Transverse colon (tissue), 4 donors: ENCODE data around the gene HIP1R. TPM values are rescaled to one million over a fixed set of nuclear protein-coding genes. Genes with fewer than 3 reads are reported as not detected.
"Not testable (repeated sequence)": the region's sequence is repeated elsewhere in the genome, so short reads cannot be mapped to it uniquely, and the experiment has no call there.

Experiments
- DNase-seq: peaks from one replicate; pipeline ENCODE4 v3.0.0-alpha.2; 2019
- H3K27ac ChIP-seq, 4 donors: fragments of 200-600 bp; sonication (generic); 2 replicates each; pipeline ENCODE4 v1.5.1; 2016 to 2018; ENCODE audit warnings: inconsistent platforms in 4 of 4
- H3K27me3 ChIP-seq: fragments of 200-600 bp; sonication (generic); 2 replicates; pipeline ENCODE4 v1.5.1; 2017; ENCODE audit warnings: inconsistent platforms
- H3K36me3 ChIP-seq, 4 donors: fragments of 200-600 bp; sonication (generic); 2 replicates each; pipeline ENCODE4 v1.5.1; 2017 to 2019; ENCODE audit warnings: inconsistent platforms in 4 of 4
- H3K4me1 ChIP-seq, 4 donors: fragments of 200-600 bp; sonication (generic); 2 replicates each; pipeline ENCODE4 v1.5.1; 2017 to 2020; ENCODE audit warnings: inconsistent platforms in 4 of 4
- H3K4me3 ChIP-seq, 4 donors: fragments of 200-600 bp; sonication (generic); 1 replicate in 1 of 4; 2 replicates in 3 of 4; pipeline versions ENCODE4 v1.5.1 to v1.6.1; 2017 to 2019; ENCODE audit warnings: inconsistent platforms in 4 of 4
- H3K9me3 ChIP-seq, 2 donors: fragments of 200-600 bp; sonication (generic); 2 replicates each; pipeline ENCODE4 v1.5.1; 2017 to 2019; ENCODE audit warnings: inconsistent platforms in 2 of 2
- EP300 ChIP-seq: sonication (generic); formaldehyde crosslinking; IDR thresholded peaks from one replicate; pipeline ENCODE4 v1.6.1; 2017; ENCODE audit warnings: antibody characterized with exemption, low read depth
- POLR2A ChIP-seq: fragments of 450-650 bp; IDR thresholded peaks from one replicate; pipeline ENCODE4 v1.6.1; 2016; ENCODE audit warnings: antibody characterized with exemption, mild to moderate bottlenecking, moderate library complexity
- POLR2AphosphoS5 ChIP-seq, 3 donors: sonication (generic); formaldehyde crosslinking; IDR thresholded peaks; one replicate each; pipeline ENCODE4 v1.6.1; 2016; ENCODE audit warnings: antibody characterized with exemption in 3 of 3
- WGBS, 2 donors: methylation state at CpG; one replicate each; pipeline ENCODE4 v1.1.5; 2018; ENCODE audit warnings: low coverage in 1 of 2; 5-methylcytosine and 5-hydroxymethylcytosine counted together
- in situ Hi-C, 4 donors: fragments of 200-750 bp; cut with MboI; loops; one replicate each; pipeline versions ENCODE4 v1.15.0 to v1.15.1; 2017; ENCODE audit warnings: low sequenced_read_pairs in 3 of 4, low pct_ligation_motif_present in 1 of 4, low pct_unique_long_range_greater_than_20kb in 1 of 4
- intact Hi-C: fragments of 100-400 bp; cut with DNase I; formaldehyde crosslinking; loops from one replicate; pipeline ENCODE4 v1.15.1; 2023; ENCODE audit warnings: low total_unique reads
- total RNA-seq, 4 donors: library from RNA; depleted of rRNA; stranded (reverse); fragments of >200 nt; gene quantifications; one replicate each; pipeline ENCODE4 v1.1.0, GENCODE V29; 2016
- TF ChIP-seq, protein P1 (sequence below), 5 experiments: fragments of 200-600 bp in 3 of 5; fragments of 450-650 bp in 2 of 5; sonication (generic) in 3 of 5; IDR thresholded peaks; 1 replicate in 2 of 5; 2 replicates in 3 of 5; pipeline ENCODE4 v1.5.1; 2016 to 2017; ENCODE audit warnings: antibody characterized with exemption in 5 of 5, inconsistent platforms in 3 of 5, mild to moderate bottlenecking in 2 of 5, moderate library complexity in 1 of 5

The HIP1R gene
- total RNA-seq, 4 donors from 2014 or later: 72.4 to 459 (median 146) TPM

DNA sequence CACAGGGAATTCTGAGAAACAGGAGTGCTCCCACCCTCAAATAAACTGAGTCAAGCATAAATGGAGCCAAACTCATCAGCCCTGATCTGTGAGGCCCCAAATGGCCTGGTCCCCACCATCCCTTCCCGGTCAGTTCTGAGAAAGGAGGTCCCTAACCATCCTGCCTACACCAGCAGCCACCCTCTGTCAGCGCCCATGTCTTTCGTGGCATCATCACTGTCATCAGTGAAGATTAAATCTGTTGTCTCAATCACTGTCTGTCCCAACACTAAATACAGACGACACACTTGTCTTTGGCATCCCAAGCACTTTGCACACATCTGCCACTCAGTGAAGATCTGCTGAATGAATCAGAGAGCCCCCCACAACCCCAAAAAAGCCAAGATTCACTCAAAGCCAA, 38.3 kb downstream of the HIP1R start:
- intact Hi-C loops (no loop called here), in situ Hi-C loops (loop anchor here in 2 of 4 donors (10.0 to 25.0 kb wide), 2 partner anchors 81 to 364 kb away; partner anchors contain the start of genes MPHOSPH9 (in 2 of the 2) and MTRFR (in 2 of the 2))
- WGBS, 2 donors: 29 to 87% methylated on average over 1 to 4 of the region's 4 CpGs
- no peaks in the 10 kb centered on the region for H3K27me3 ChIP-seq
- peaks cover 44 to 94% (median 69%) of the 10 kb centered on the region in 4 donors for H3K4me1 ChIP-seq
- TF ChIP-seq, protein P1, sequence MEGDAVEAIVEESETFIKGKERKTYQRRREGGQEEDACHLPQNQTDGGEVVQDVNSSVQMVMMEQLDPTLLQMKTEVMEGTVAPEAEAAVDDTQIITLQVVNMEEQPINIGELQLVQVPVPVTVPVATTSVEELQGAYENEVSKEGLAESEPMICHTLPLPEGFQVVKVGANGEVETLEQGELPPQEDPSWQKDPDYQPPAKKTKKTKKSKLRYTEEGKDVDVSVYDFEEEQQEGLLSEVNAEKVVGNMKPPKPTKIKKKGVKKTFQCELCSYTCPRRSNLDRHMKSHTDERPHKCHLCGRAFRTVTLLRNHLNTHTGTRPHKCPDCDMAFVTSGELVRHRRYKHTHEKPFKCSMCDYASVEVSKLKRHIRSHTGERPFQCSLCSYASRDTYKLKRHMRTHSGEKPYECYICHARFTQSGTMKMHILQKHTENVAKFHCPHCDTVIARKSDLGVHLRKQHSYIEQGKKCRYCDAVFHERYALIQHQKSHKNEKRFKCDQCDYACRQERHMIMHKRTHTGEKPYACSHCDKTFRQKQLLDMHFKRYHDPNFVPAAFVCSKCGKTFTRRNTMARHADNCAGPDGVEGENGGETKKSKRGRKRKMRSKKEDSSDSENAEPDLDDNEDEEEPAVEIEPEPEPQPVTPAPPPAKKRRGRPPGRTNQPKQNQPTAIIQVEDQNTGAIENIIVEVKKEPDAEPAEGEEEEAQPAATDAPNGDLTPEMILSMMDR (IDR thresholded peaks at IDR 0.05): no peak
- TF ChIP-seq POLR2A: no peak
- no peak for TF ChIP-seq EP300
- TF ChIP-seq POLR2AphosphoS5 (IDR thresholded peaks at IDR 0.05): no peak
- H3K9me3 ChIP-seq: no peaks in the 10 kb centered on the region
- no peak overlapping the region for H3K4me3 ChIP-seq
- H3K36me3 ChIP-seq: peaks cover 0 to 6% (median 0%) of the 10 kb centered on the region in 4 donors
- DNase-seq: no peak
- H3K27ac ChIP-seq: peak overlapping the region; percentile 81 to 89 (median 87)

DNA sequence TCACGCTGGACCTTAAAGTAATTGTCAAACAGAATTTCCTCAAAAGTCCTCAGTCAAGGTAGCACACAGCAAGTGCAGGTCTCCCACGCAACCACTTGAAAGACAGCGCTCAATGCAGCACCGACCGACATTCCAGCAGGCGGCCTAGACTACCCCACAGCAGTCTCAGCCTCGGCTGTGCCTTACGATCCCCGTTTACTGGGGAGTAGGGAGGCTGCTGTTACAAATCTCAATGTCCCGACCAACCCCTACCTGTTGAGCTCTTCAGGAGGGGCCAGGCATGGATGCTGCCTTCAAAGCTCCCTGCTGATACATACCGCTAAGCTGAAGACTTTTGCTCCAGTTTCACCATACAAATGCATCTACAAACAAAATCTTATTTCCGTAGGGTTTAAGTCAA, 38.8 kb downstream of the HIP1R start:
- no peak for DNase-seq
- Histone ChIP-seq H3K9me3 (no peaks in the 10 kb centered on the region), H3K27me3 (no peaks in the 10 kb centered on the region), H3K4me3 (no peak overlapping the region), H3K36me3 (peaks cover 0 to 6% (median 0%) of the 10 kb centered on the region in 4 donors), H3K27ac (peak overlapping the region; percentile 81 to 89 (median 87)), H3K4me1 (peaks cover 43 to 94% (median 64%) of the 10 kb centered on the region in 4 donors)
- intact Hi-C loops (no loop called here), in situ Hi-C loops (loop anchor here in 2 of 4 donors (10.0 to 25.0 kb wide), 2 partner anchors 81 to 363 kb away; partner anchors contain the start of genes MPHOSPH9 (in 2 of the 2) and MTRFR (in 2 of the 2))
- TF ChIP-seq, protein P1 (IDR thresholded peaks at IDR 0.05): no peak
- no peak for TF ChIP-seq POLR2AphosphoS5 (IDR thresholded peaks at IDR 0.05)
- 79 to 94% methylated on average over 2 to 12 of the region's 12 CpGs for WGBS, 2 donors

DNA sequence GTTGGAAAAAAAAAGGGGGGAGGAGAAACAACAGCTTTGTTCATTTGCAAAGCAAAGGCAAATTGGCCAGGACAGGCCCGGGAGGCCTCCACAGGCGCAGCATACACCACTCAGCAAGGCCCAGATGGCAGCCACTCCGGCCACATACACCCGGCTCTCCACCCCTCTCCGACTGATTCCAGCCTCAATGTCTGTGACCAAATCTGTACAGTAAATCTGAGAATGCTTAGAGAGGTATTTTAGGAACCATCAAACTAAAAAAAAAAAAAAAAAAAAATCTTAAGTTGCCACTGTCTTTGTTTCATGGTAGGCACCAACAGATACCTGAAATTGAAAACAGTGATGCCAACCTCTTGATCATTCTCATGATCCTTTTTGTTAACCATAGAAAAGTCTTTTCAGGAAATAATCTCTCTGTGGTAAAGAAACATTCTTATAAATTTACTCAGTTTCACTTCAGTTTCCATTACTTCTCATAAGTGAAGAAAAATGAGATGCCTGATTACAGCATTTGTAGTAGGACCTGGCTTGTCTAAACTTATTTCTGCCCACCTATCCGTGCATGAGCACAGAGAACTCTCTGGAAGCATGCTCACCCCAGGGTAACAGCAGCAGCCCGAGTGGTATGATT, 40.4 kb downstream of the HIP1R start:
- intact Hi-C loops: no loop called here
- Histone ChIP-seq H3K4me1 (peaks cover 39 to 94% (median 58%) of the 10 kb centered on the region in 4 donors), H3K27me3 (no peaks in the 10 kb centered on the region), H3K36me3 (no peaks in the 10 kb centered on the region), H3K27ac (peak overlapping the region; percentile 13 to 50 (median 22)), H3K4me3 (no peak overlapping the region), H3K9me3 (no peaks in the 10 kb centered on the region)
- WGBS, 2 donors: 48 to 69% methylated on average over 4 to 7 of the region's 7 CpGs
- in situ Hi-C loops: loop anchor here in 1 of 4 donors (10.0 kb wide), 1 partner anchor 79 kb away; no protein-coding TSS in a partner anchor
- TF ChIP-seq POLR2AphosphoS5 (IDR thresholded peaks at IDR 0.05): no peak
- TF ChIP-seq, protein P1 (IDR thresholded peaks at IDR 0.05): no peak
- TF ChIP-seq EP300: no peak
- no peak for TF ChIP-seq POLR2A
- DNase-seq: no peak

DNA sequence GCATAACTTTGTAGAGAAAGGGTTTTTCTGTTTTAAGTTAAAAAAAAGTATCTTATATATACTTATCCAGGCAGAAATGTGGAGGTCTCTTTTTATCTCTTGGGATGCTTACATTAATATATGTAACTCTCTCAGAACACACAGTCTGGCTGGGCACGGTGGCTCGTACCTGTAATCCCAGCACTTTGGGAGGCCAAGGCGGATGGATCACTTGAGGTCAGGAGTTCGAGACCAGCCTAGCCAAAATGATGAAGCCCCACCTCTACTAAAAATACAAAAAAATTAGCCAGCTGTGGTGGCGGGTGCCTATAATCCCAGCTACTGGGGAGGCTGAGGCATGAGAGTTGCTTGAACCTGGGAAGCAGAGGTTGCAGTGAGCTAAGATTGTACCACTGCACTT, 41.0 kb downstream of the HIP1R start:
- H3K4me3 ChIP-seq, intact Hi-C loops, H3K27me3 ChIP-seq, DNase-seq, H3K9me3 ChIP-seq, H3K36me3 ChIP-seq: not testable (repeated sequence)
- H3K27ac ChIP-seq: peak overlapping the region in 2 of 4 donors; percentile 15 to 50
- peaks cover 33 to 92% (median 52%) of the 10 kb centered on the region in 4 donors for H3K4me1 ChIP-seq
- WGBS, 2 donors: 91 to 100% methylated on average over 4 to 5 of the region's 5 CpGs
- in situ Hi-C loops: loop anchor here in 1 of 4 donors (10.0 kb wide), 1 partner anchor 79 kb away; no protein-coding TSS in a partner anchor
